Measurements from ENCODE around the gene TRPM3.

DNA sequence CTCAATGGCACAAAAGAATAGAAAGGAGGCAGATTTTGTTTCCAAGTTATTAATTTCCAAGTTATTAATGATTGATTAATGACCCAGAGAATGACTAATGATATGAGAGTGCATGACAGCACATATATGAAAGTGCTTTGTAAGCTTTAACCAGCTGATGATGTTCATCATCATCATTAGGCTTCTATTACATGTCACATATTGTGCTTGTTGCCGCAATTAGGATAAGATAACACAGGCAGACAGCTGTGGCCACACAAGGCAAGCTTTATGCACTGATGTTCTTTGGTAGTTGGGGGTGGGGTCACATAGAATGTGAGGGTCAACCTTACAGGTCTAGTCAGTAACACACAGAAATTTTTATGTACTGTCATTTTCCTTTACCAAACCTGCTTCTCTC lies 219.7 kb downstream of the TRPM3 start:
- TF ChIP-seq CTCF (IDR thresholded peaks at IDR 0.05) (no peak), POLR2A (IDR thresholded peaks at IDR 0.05) (no peak)
